GM12878 (cell line): ENCODE data around the gene ZIC5.

Experiments used
- ESRRA ChIP-seq: IDR thresholded peaks from 2 replicates; pipeline ENCODE4 v1.6.1; 2012; ENCODE audit warnings: mild to moderate bottlenecking, low read length, improper control_type of control experiment
- EZH2 ChIP-seq: IDR thresholded peaks from 2 replicates; pipeline ENCODE4 v1.6.1; 2012; ENCODE audit warnings: low read depth, mild to moderate bottlenecking, control low read depth, inconsistent platforms, low read length, borderline replicate concordance; ENCODE audit not compliant: control insufficient read depth
- FOXM1 ChIP-seq: IDR thresholded peaks from 2 replicates; pipeline ENCODE4 v1.6.1; 2012; ENCODE audit warnings: low read depth, mild to moderate bottlenecking, inconsistent platforms, low read length, moderate library complexity
- POLR2AphosphoS5 ChIP-seq: IDR thresholded peaks from 2 replicates; pipeline ENCODE4 v1.6.1; 2011; ENCODE audit warnings: mild to moderate bottlenecking, low read length, inconsistent platforms
- TF ChIP-seq, protein P1 (sequence below), 3 experiments: IDR thresholded peaks in 2 of 3; conservative IDR thresholded peaks in 1 of 3; 2 replicates each; pipeline ENCODE4 v1.5.1; 2011; ENCODE audit warnings: low read depth in 3 of 3, low read length in 3 of 3, mild to moderate bottlenecking in 3 of 3, control low read depth in 2 of 3, moderate library complexity in 2 of 3, inconsistent platforms in 1 of 3, mixed read lengths in 1 of 3; ENCODE audit not compliant: control insufficient read depth in 2 of 3, insufficient read depth in 1 of 3; ENCODE audit errors: extremely low read depth in 1 of 3
- TF ChIP-seq, protein P2 (sequence below): fragments of 450-650 bp; IDR thresholded peaks from 2 replicates; pipeline ENCODE4 v1.6.1; 2018; ENCODE audit warnings: borderline replicate concordance, mild to moderate bottlenecking; ENCODE audit not compliant: partially characterized antibody

DNA sequence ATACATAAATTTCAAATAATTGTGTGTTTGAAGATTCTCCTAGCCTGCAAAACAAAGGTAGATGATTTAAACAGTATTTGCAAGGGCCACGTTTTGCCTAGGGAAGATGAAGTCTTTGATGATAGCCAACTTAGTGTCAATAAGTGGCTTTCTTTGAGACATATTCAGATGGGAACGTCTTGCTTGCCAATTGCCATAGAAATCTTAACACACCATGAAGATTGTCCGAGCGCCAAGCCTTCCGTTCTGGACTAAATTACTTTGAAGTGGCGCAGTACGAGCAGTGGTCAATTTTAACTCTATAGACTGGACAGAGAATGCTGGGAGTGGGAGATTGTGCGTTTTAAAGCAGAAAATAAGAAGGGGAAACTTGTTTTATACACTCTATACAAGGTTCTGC, 9.9 kb downstream of the ZIC5 start:
- TF ChIP-seq ESRRA (no peak), FOXM1 (no peak), POLR2AphosphoS5 (no peak), EZH2 (no peak)
- TF ChIP-seq, protein P1, sequence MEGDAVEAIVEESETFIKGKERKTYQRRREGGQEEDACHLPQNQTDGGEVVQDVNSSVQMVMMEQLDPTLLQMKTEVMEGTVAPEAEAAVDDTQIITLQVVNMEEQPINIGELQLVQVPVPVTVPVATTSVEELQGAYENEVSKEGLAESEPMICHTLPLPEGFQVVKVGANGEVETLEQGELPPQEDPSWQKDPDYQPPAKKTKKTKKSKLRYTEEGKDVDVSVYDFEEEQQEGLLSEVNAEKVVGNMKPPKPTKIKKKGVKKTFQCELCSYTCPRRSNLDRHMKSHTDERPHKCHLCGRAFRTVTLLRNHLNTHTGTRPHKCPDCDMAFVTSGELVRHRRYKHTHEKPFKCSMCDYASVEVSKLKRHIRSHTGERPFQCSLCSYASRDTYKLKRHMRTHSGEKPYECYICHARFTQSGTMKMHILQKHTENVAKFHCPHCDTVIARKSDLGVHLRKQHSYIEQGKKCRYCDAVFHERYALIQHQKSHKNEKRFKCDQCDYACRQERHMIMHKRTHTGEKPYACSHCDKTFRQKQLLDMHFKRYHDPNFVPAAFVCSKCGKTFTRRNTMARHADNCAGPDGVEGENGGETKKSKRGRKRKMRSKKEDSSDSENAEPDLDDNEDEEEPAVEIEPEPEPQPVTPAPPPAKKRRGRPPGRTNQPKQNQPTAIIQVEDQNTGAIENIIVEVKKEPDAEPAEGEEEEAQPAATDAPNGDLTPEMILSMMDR (IDR thresholded peaks at IDR 0.05 in 2 of 3, conservative IDR thresholded peaks at IDR 0.05 in 1 of 3; ENCODE audit: control insufficient read depth in 2 of 3, extremely low read depth in 1 of 3, insufficient read depth in 1 of 3, low read depth in 3 of 3, low read length in 3 of 3): no peak
- TF ChIP-seq, protein P2, sequence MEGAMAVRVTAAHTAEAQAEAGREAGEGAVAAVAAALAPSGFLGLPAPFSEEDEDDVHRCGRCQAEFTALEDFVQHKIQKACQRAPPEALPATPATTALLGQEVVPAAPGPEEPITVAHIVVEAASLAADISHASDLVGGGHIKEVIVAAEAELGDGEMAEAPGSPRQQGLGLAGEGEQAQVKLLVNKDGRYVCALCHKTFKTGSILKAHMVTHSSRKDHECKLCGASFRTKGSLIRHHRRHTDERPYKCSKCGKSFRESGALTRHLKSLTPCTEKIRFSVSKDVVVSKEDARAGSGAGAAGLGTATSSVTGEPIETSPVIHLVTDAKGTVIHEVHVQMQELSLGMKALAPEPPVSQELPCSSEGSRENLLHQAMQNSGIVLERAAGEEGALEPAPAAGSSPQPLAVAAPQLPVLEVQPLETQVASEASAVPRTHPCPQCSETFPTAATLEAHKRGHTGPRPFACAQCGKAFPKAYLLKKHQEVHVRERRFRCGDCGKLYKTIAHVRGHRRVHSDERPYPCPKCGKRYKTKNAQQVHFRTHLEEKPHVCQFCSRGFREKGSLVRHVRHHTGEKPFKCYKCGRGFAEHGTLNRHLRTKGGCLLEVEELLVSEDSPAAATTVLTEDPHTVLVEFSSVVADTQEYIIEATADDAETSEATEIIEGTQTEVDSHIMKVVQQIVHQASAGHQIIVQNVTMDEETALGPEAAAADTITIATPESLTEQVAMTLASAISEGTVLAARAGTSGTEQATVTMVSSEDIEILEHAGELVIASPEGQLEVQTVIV: no peak
